Esophagus muscularis mucosa (tissue), 4 donors: ENCODE measurements around the gene PRX. TPM values are rescaled to one million over a fixed set of nuclear protein-coding genes. Genes with fewer than 3 reads are reported as not detected.
A peak's percentile ranks its signal among the peaks of the same experiment; 100 is the strongest.

ENCODE experiments used
- DNase-seq: peaks from one replicate; pipeline ENCODE4 v3.0.0-alpha.2; 2017; ENCODE audit errors: extremely low spot score
- H3K27ac ChIP-seq, 4 donors: fragments of 200-600 bp; sonication (generic); replicated peaks in 1 of 4; 1 replicate in 3 of 4; 2 replicates in 1 of 4; pipeline ENCODE4 v1.5.1; 2016 to 2019; ENCODE audit warnings: mild to moderate bottlenecking in 1 of 4
- H3K27me3 ChIP-seq, 4 donors: fragments of 200-600 bp; sonication (generic); one replicate each; pipeline versions ENCODE4 v1.5.1 to v1.6.0; 2016 to 2019
- H3K36me3 ChIP-seq, 4 donors: fragments of 200-600 bp; sonication (generic); one replicate each; pipeline ENCODE4 v1.5.1; 2016 to 2019
- H3K4me1 ChIP-seq, 4 donors: fragments of 200-600 bp; sonication (generic); one replicate each; pipeline ENCODE4 v1.5.1; 2016 to 2019
- H3K4me3 ChIP-seq, 4 donors: fragments of 200-600 bp; sonication (generic); 1 replicate in 2 of 4; 2 replicates in 2 of 4; pipeline ENCODE4 v1.5.1; 2016 to 2019; ENCODE audit warnings: mild to moderate bottlenecking in 4 of 4, moderate library complexity in 1 of 4
- H3K9me3 ChIP-seq, 4 donors: fragments of 200-600 bp; sonication (generic); 1 replicate in 3 of 4; 2 replicates in 1 of 4; pipeline ENCODE4 v1.5.1; 2016 to 2019
- CTCF ChIP-seq, 3 experiments: fragments of 200-600 bp in 2 of 3; fragments of 450-650 bp in 1 of 3; sonication (generic) in 2 of 3; IDR thresholded peaks; one replicate each; pipeline ENCODE4 v1.5.1; 2017 to 2019; ENCODE audit warnings: antibody characterized with exemption in 3 of 3, mild to moderate bottlenecking in 2 of 3, moderate library complexity in 1 of 3
- EP300 ChIP-seq: sonication (generic); formaldehyde crosslinking; IDR thresholded peaks from one replicate; pipeline ENCODE4 v1.6.1; 2017; ENCODE audit warnings: antibody characterized with exemption
- POLR2A ChIP-seq: fragments of 450-650 bp; IDR thresholded peaks from one replicate; pipeline ENCODE4 v1.6.1; 2017; ENCODE audit warnings: antibody characterized with exemption, moderate library complexity, mild to moderate bottlenecking, low read depth
- POLR2AphosphoS5 ChIP-seq, 2 donors: sonication (generic); formaldehyde crosslinking; IDR thresholded peaks; one replicate each; pipeline ENCODE4 v1.6.1; 2017; ENCODE audit warnings: antibody characterized with exemption in 2 of 2
- WGBS: methylation state at CpG from one replicate; pipeline ENCODE4 v1.1.5; 2018; 5-methylcytosine and 5-hydroxymethylcytosine counted together
- intact Hi-C: fragments of 100-400 bp; cut with DNase I; formaldehyde crosslinking; loops from one replicate; pipeline ENCODE4 v1.15.1; 2023
- total RNA-seq, 4 donors: library from RNA; depleted of rRNA; stranded (reverse); fragments of >200 nt; gene quantifications; one replicate each; pipeline versions ENCODE4 v1.1.0 to v1.2.1, GENCODE V29; 2016

The PRX gene
- total RNA-seq, 4 donors from 2014 or later, result 5.8 to 12.4 (median 8.8) TPM

GRCh38 chr19:40444000-40444824 is 31.0 kb upstream of the PRX start, which contains the start of gene SERTAD3:
SERTAD3 (minus strand) TSS chr19:40444335; CDS start chr19:40442080, 2,255 bp downstream.
- no peaks in the 10 kb centered on the region for H3K9me3 ChIP-seq
- peak within 1 kb of the TSS; percentile 90 to 99 (median 98) for H3K27ac ChIP-seq
- no peaks in the 10 kb centered on the region for H3K27me3 ChIP-seq
- peak within 1 kb of the TSS; percentile 65 to 100 (median 82) for H3K4me3 ChIP-seq
- peaks cover 17 to 52% (median 47%) of the 10 kb centered on the region in 4 donors for H3K36me3 ChIP-seq
- H3K4me1 ChIP-seq, result peaks cover 26 to 43% (median 39%) of the 10 kb centered on the region in 4 donors
- 3% methylated on average over 10 of the region's 72 CpGs for WGBS
- peak; percentile 99 for DNase-seq
- intact Hi-C loops, result loop anchor here (1.0 kb wide), 1 partner anchor 23 kb away; no protein-coding TSS in a partner anchor
- TF ChIP-seq POLR2AphosphoS5 (IDR thresholded peaks at IDR 0.05) (peak; percentile 98 to 99), CTCF (IDR thresholded peaks at IDR 0.05) (no peak), POLR2A (peak; percentile 98), EP300 (no peak)

GRCh38 chr19:40443131-40443999 is 30.2 kb upstream of the PRX start:
- Histone ChIP-seq H3K27me3 (no peaks in the 10 kb centered on the region), H3K36me3 (peaks cover 13 to 44% (median 38%) of the 10 kb centered on the region in 4 donors), H3K27ac (peak overlapping the region; percentile 90 to 99 (median 98)), H3K4me3 (peak overlapping the region; percentile 65 to 100 (median 82)), H3K9me3 (no peaks in the 10 kb centered on the region), H3K4me1 (peaks cover 26 to 47% (median 39%) of the 10 kb centered on the region in 4 donors)
- TF ChIP-seq POLR2A, result peak; percentile 56
- peak; percentile 65 for TF ChIP-seq EP300
- TF ChIP-seq POLR2AphosphoS5 (IDR thresholded peaks at IDR 0.05), result peak; percentile 91 to 99
- TF ChIP-seq CTCF (IDR thresholded peaks at IDR 0.05), result no peak
- DNase-seq, result peak; percentile 100
- WGBS, result under 1% methylated on average over 31 of the region's 52 CpGs
- intact Hi-C loops, result no loop called here

GRCh38 chr19:40442328-40443130 is 29.4 kb upstream of the PRX start:
- H3K36me3 ChIP-seq, result peaks cover 9 to 36% (median 30%) of the 10 kb centered on the region in 4 donors
- intact Hi-C loops, result no loop called here
- peaks cover 26 to 47% (median 39%) of the 10 kb centered on the region in 4 donors for H3K4me1 ChIP-seq

More at GRCh38 chr19:40442328-40443130, 29.4 kb upstream of the PRX start:
- 14% methylated on average over 20 of the region's 22 CpGs for WGBS
- Histone ChIP-seq H3K27ac (peak overlapping the region; percentile 90 to 99 (median 98)), H3K27me3 (no peaks in the 10 kb centered on the region), H3K4me3 (peak overlapping the region; percentile 65 to 100 (median 82)), H3K9me3 (no peaks in the 10 kb centered on the region)
- TF ChIP-seq CTCF (IDR thresholded peaks at IDR 0.05) (no peak), EP300 (no peak), POLR2A (no peak), POLR2AphosphoS5 (IDR thresholded peaks at IDR 0.05) (no peak)
- no peak for DNase-seq
